Upper lobe of left lung (tissue), 6 donors: ENCODE results near the gene SPTB. TPM values are rescaled to one million over a fixed set of nuclear protein-coding genes. Genes with fewer than 3 reads are reported as not detected.
A peak's percentile ranks its signal among the peaks of the same experiment; 100 is the strongest.

Experiments
- ATAC-seq, 2 donors: fragments of 200-7000 bp; cut with Tn5 transposase; one replicate each; pipeline ENCODE4 v1.9.1; 2022; ENCODE audit warnings: mild to moderate bottlenecking in 2 of 2, moderate library complexity in 2 of 2; ENCODE audit not compliant: low FRiP score in 2 of 2
- DNase-seq, 2 donors: peaks; one replicate each; pipeline ENCODE4 v3.0.0-alpha.2; 2019 to 2020
- H3K27ac ChIP-seq, 4 donors: fragments of 200-600 bp; sonication (generic); one replicate each; pipeline ENCODE4 v1.5.1; 2016 to 2019
- H3K27me3 ChIP-seq, 4 donors: fragments of 200-600 bp; sonication (generic); one replicate each; pipeline ENCODE4 v1.5.1; 2017 to 2019
- H3K36me3 ChIP-seq, 4 donors: fragments of 200-600 bp; sonication (generic); one replicate each; pipeline ENCODE4 v1.5.1; 2016 to 2019
- H3K4me1 ChIP-seq, 4 donors: fragments of 200-600 bp; sonication (generic); one replicate each; pipeline ENCODE4 v1.5.1; 2018 to 2019
- H3K4me3 ChIP-seq, 4 donors: fragments of 200-600 bp; sonication (generic); one replicate each; pipeline ENCODE4 v1.5.1; 2017 to 2019; ENCODE audit warnings: mild to moderate bottlenecking in 2 of 4, moderate library complexity in 1 of 4
- H3K9me3 ChIP-seq, 4 donors: fragments of 200-600 bp; sonication (generic); one replicate each; pipeline ENCODE4 v1.5.1; 2018 to 2019
- CTCF ChIP-seq, 6 experiments: fragments of 450-650 bp in 4 of 6; fragments of 200-600 bp in 2 of 6; sonication (generic) in 2 of 6; IDR thresholded peaks; one replicate each; pipeline ENCODE4 v1.5.1; 2016 to 2019; ENCODE audit warnings: antibody characterized with exemption in 6 of 6
- EP300 ChIP-seq, 4 donors: sonication (generic); formaldehyde crosslinking; IDR thresholded peaks; one replicate each; pipeline ENCODE4 v1.5.1; 2017; ENCODE audit warnings: antibody characterized with exemption in 4 of 4, control low read depth in 2 of 4
- POLR2A ChIP-seq, 4 donors: fragments of 450-650 bp; IDR thresholded peaks; one replicate each; pipeline ENCODE4 v1.5.1; 2016 to 2017; ENCODE audit warnings: antibody characterized with exemption in 4 of 4, mild to moderate bottlenecking in 2 of 4
- POLR2AphosphoS5 ChIP-seq, 2 donors: sonication (generic); formaldehyde crosslinking; IDR thresholded peaks; one replicate each; pipeline ENCODE4 v1.5.1; 2017; ENCODE audit warnings: antibody characterized with exemption in 2 of 2
- WGBS, 2 donors: methylation state at CpG; one replicate each; pipeline ENCODE4 v1.1.5; 2017 to 2018; 5-methylcytosine and 5-hydroxymethylcytosine counted together
- total RNA-seq, 6 donors: library from RNA; depleted of rRNA in 4 of 6; stranded (reverse); fragments of >200 nt in 4 of 6; gene quantifications; one replicate each; pipeline versions ENCODE4 v1.1.0 to v1.2.1, GENCODE V29; 2016 to 2021
- donor health status: DM: no; HTN: no; CAD: no; lungs with moderate emphysema.
- donor health status: DM: no; HTN: yes; CAD: no; lungs with severe emphysema.

SPTB gene
- total RNA-seq, 6 donors from 2014 or later, result 2.1 to 3.3 (median 2.7) TPM

DNA sequence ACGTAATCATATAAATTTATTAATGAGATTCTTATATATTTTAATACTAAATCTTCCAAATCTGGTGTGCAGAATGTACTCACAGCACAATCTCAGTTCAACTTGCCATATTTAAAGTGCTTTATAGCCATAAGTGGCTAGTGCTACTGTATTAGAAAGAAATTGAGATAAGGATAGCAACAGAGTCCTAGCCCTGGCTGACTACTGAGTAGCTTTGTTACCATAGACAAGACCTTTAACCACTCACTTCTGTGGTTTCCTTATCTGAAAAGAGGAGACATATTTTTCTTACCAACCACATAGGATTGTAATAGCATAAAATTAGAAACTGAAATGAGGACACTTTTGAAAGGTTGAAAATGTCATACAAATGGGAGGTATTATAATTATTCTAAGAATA, 32.6 kb upstream of the SPTB start:
- Histone ChIP-seq H3K27me3 (no peaks in the 10 kb centered on the region), H3K27ac (no peak overlapping the region), H3K36me3 (no peaks in the 10 kb centered on the region), H3K4me1 (peaks cover 12 to 26% (median 15%) of the 10 kb centered on the region in 4 donors), H3K4me3 (no peak overlapping the region), H3K9me3 (no peaks in the 10 kb centered on the region)
- WGBS, 2 donors, result 52 to 84% methylated on average over 1 of the region's 1 CpG
- ATAC-seq, result no peak
- no peak for TF ChIP-seq CTCF (IDR thresholded peaks at IDR 0.05)
- no peak for DNase-seq

DNA sequence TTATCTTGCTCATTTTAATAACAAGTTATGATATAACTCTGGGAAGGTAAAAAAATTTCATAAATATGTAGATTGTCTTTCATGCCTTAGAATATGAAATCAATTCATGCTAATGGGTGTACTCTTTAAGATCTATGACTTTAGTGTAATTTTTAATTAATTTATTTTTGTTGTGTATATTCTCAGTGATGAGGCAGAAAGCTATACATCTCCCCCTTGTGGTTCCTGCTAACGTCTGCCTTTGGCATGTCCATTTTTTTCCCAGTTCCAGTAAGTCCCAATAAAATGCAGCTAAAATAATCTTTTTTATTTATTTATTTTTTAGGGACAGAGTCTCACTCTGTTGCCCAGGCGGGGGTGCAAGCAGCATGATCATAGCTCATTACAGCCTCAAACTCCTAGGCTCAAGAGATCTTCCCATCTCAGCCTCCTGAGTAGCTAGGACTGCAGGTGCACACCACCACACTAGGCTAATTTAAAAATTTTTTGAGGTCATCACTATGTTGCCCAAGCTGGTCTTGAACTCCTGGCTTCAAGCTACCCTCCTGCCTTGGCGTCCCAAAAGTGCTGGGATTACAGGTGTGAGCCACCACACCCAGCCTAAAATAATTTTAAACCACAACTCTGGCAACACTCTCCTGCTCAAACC, 31.3 kb upstream of the SPTB start:
- DNase-seq, result no peak

DNA sequence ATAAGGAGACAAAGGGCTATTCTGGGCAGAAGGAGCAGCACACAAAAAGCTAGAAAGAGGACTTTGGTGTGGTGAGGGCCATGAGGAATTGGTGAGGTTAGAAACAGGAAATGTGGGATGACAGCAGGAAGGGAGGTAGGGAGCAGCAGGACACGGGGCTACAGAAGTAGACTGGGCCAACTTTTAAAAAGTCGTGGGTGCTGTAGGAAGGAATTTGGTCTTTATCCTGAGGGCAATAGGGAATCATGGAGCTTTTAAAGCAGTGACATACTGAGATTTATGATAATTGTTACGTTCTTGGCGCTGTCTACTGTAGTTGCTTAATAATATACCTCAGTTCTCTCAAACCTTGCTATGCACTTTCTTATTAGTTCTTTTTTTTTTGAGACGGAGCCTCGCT, 26.3 kb upstream of the SPTB start:
- H3K27ac ChIP-seq, result no peak overlapping the region
- no peak overlapping the region for H3K4me3 ChIP-seq
- TF ChIP-seq POLR2A (IDR thresholded peaks at IDR 0.05) (no peak), EP300 (IDR thresholded peaks at IDR 0.05) (no peak), POLR2AphosphoS5 (IDR thresholded peaks at IDR 0.05) (no peak), CTCF (IDR thresholded peaks at IDR 0.05) (no peak)
- no peaks in the 10 kb centered on the region for H3K9me3 ChIP-seq
- 62 to 64% methylated on average over 6 of the region's 6 CpGs for WGBS, 2 donors
- peaks cover 0 to 5% (median 0%) of the 10 kb centered on the region in 4 donors for H3K4me1 ChIP-seq
- ATAC-seq (no peak), DNase-seq (no peak)
- no peaks in the 10 kb centered on the region for H3K36me3 ChIP-seq
- no peaks in the 10 kb centered on the region for H3K27me3 ChIP-seq

More for the DNA sequence above, 31.3 kb upstream of the SPTB start:
- 33 to 35% methylated on average over 3 of the region's 3 CpGs for WGBS, 2 donors
- Histone ChIP-seq H3K9me3 (no peaks in the 10 kb centered on the region), H3K36me3 (no peaks in the 10 kb centered on the region), H3K27me3 (no peaks in the 10 kb centered on the region), H3K27ac (no peak overlapping the region), H3K4me3 (no peak overlapping the region), H3K4me1 (peaks cover 10 to 15% (median 12%) of the 10 kb centered on the region in 4 donors)
- TF ChIP-seq CTCF (IDR thresholded peaks at IDR 0.05), result peak in 3 of 6 experiments; percentile 18 to 36 (median 23)
- TF ChIP-seq POLR2AphosphoS5 (IDR thresholded peaks at IDR 0.05), result no peak
- no peak for ATAC-seq

- 64 to 68% methylated on average over 1 of the region's 1 CpG for WGBS, 2 donors
- Histone ChIP-seq H3K4me1 (no peaks in the 10 kb centered on the region), H3K36me3 (no peaks in the 10 kb centered on the region), H3K27me3 (no peaks in the 10 kb centered on the region), H3K9me3 (no peaks in the 10 kb centered on the region), H3K4me3 (no peak overlapping the region), H3K27ac (no peak overlapping the region)
- TF ChIP-seq CTCF (IDR thresholded peaks at IDR 0.05) (no peak), POLR2A (IDR thresholded peaks at IDR 0.05) (no peak), EP300 (IDR thresholded peaks at IDR 0.05) (no peak)
- DNase-seq, result no peak
- ATAC-seq, result no peak
Measured at GRCh38 chr14:64899958-64900357, 20.3 kb upstream of the SPTB start.

DNA sequence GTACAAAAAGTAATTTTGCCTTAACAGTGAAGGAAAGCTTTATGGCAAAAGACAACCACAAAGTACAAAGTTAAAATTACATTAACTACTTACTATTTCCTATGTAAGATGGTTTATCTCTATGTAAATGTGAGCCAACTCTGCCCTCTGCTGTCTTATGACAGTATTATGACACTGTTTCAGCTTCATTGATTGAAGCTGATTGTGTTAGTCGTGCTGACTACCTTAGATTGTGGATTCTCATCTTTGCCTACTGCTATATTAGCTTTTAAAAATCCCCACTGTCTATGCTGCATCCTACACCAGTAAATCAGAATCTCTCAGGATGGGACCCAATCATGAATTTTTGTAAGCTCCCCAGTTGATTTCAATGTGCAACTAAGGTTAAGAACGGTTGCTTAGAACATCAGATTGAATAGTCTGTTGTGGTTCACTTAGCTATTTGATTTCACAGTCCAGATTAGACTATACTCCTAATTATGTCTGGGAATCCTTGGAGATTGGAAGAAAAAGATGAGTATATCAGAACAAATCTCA, 12.2 kb upstream of the SPTB start:
- peak; percentile 63 to 75 for ATAC-seq
- Histone ChIP-seq H3K27me3 (no peaks in the 10 kb centered on the region), H3K4me1 (no peaks in the 10 kb centered on the region), H3K4me3 (no peak overlapping the region), H3K36me3 (no peaks in the 10 kb centered on the region), H3K27ac (no peak overlapping the region), H3K9me3 (no peaks in the 10 kb centered on the region)
- no peak for DNase-seq
- no peak for TF ChIP-seq POLR2AphosphoS5 (IDR thresholded peaks at IDR 0.05)
- no peak for TF ChIP-seq POLR2A (IDR thresholded peaks at IDR 0.05)
- TF ChIP-seq CTCF (IDR thresholded peaks at IDR 0.05), result peak; percentile 36 to 75 (median 57)
- TF ChIP-seq EP300 (IDR thresholded peaks at IDR 0.05), result no peak
- WGBS, 2 donors, result 47 to 55% methylated on average over 2 of the region's 2 CpGs
